HepG2 (cell line): ENCODE data around the gene ASCC2. TPM values are rescaled to one million over a fixed set of nuclear protein-coding genes. Genes with fewer than 3 reads are reported as not detected.
A peak's percentile ranks its signal among the peaks of the same experiment; 100 is the strongest.

Source experiments
- BATF2 ChIP-seq: sonication (generic); formaldehyde crosslinking; IDR thresholded peaks from 2 replicates; pipeline ENCODE4 v1.8.0; 2022; ENCODE audit warnings: mild to moderate bottlenecking, missing genetic modification reagents, moderate library complexity
- HDAC2 ChIP-seq: sonication (generic); formaldehyde crosslinking; IDR thresholded peaks from 2 replicates; pipeline ENCODE4 v1.4.0; 2020; ENCODE audit warnings: missing genetic modification reagents
- IRF9 ChIP-seq: sonication (generic); formaldehyde crosslinking; IDR thresholded peaks from 2 replicates; pipeline ENCODE4 v1.8.0; 2022; ENCODE audit warnings: missing genetic modification reagents, mild to moderate bottlenecking, borderline replicate concordance
- NRL ChIP-seq: sonication (generic); formaldehyde crosslinking; IDR thresholded peaks from 2 replicates; pipeline ENCODE4 v1.5.0; 2020; ENCODE audit warnings: missing genetic modification reagents, mild to moderate bottlenecking, moderate library complexity, borderline replicate concordance
- SNRNP70 ChIP-seq: fragments of 200-400 bp; formaldehyde crosslinking; IDR thresholded peaks from 2 replicates; pipeline ENCODE4 v1.6.1; 2017; ENCODE audit warnings: mild to moderate bottlenecking, low read depth, low read length, moderate library complexity
- SP4 ChIP-seq: sonication (generic); formaldehyde crosslinking; IDR thresholded peaks from 2 replicates; pipeline ENCODE4 v1.8.1; 2023; ENCODE audit warnings: mild to moderate bottlenecking, missing genetic modification reagents
- WIZ ChIP-seq: sonication (generic); formaldehyde crosslinking; IDR thresholded peaks from 2 replicates; pipeline ENCODE4 v1.5.1; 2020; ENCODE audit warnings: mild to moderate bottlenecking, missing genetic modification reagents
- XRCC5 ChIP-seq: fragments of 200-400 bp; formaldehyde crosslinking; optimal IDR thresholded peaks from 2 replicates; pipeline ENCODE3; 2017; ENCODE audit warnings: mild to moderate bottlenecking, low read length
- ZBTB46 ChIP-seq: sonication (generic); formaldehyde crosslinking; IDR thresholded peaks from 2 replicates; pipeline ENCODE4 v1.4.0; 2020; ENCODE audit warnings: mild to moderate bottlenecking, missing genetic modification reagents, borderline replicate concordance
- ZFYVE20 ChIP-seq: sonication (generic); formaldehyde crosslinking; IDR thresholded peaks from 2 replicates; pipeline ENCODE4 v1.8.0; 2023; ENCODE audit warnings: low read depth, mild to moderate bottlenecking, moderate library complexity, missing genetic modification reagents, borderline replicate concordance
- ZKSCAN5 ChIP-seq: sonication (generic); formaldehyde crosslinking; IDR thresholded peaks from 2 replicates; pipeline ENCODE4 v1.5.1; 2020; ENCODE audit warnings: mild to moderate bottlenecking, missing genetic modification reagents
- ZNF318 ChIP-seq: sonication (generic); formaldehyde crosslinking; IDR thresholded peaks from 2 replicates; pipeline ENCODE4 v1.4.0; 2020; ENCODE audit warnings: mild to moderate bottlenecking, missing genetic modification reagents
- ZNF572 ChIP-seq: sonication (generic); formaldehyde crosslinking; IDR thresholded peaks from 2 replicates; pipeline ENCODE4 v1.5.1; 2020; ENCODE audit warnings: mild to moderate bottlenecking, missing genetic modification reagents
- ZNF678 ChIP-seq: sonication (generic); formaldehyde crosslinking; IDR thresholded peaks from 2 replicates; pipeline ENCODE4 v1.4.0; 2020; ENCODE audit warnings: mild to moderate bottlenecking, missing genetic modification reagents
- ZNF788 ChIP-seq: sonication (generic); formaldehyde crosslinking; IDR thresholded peaks from 2 replicates; pipeline ENCODE4 v1.5.0; 2020; ENCODE audit warnings: mild to moderate bottlenecking, missing genetic modification reagents, borderline replicate concordance
- polyA plus RNA-seq, 8 experiments: library from polyadenylated mRNA; depleted of rRNA in 3 of 8; stranded (reverse) in 7 of 8; unstranded in 1 of 8; fragments of >200 nt; fragmentation: Illumina TruSeq in 4 of 8; extraction: Trizol in 4 of 8; gene quantifications; 2 replicates each; pipeline versions ENCODE4 v1.2.1 to v1.2.3, GENCODE V29; 2011 to 2016; ENCODE audit warnings: low read depth in 4 of 8, missing spikeins in 1 of 8, mixed read lengths in 1 of 8; ENCODE audit not compliant: insufficient read depth in 1 of 8
- total RNA-seq, 5 experiments: library from RNA; depleted of rRNA; stranded (reverse); fragments of >200 nt; fragmentation: Illumina TruSeq; extraction: Trizol; gene quantifications; 2 replicates each; pipeline ENCODE4 v1.2.3, GENCODE V29; 2016; ENCODE audit warnings: low read depth in 1 of 5

Gene ASCC2
- total and polyA plus RNA-seq, 2 of the 13 experiments (the other 11 are each of a cell fraction or from before 2014, with no cell fraction given) = 26.2 to 26.3 TPM

DNA sequence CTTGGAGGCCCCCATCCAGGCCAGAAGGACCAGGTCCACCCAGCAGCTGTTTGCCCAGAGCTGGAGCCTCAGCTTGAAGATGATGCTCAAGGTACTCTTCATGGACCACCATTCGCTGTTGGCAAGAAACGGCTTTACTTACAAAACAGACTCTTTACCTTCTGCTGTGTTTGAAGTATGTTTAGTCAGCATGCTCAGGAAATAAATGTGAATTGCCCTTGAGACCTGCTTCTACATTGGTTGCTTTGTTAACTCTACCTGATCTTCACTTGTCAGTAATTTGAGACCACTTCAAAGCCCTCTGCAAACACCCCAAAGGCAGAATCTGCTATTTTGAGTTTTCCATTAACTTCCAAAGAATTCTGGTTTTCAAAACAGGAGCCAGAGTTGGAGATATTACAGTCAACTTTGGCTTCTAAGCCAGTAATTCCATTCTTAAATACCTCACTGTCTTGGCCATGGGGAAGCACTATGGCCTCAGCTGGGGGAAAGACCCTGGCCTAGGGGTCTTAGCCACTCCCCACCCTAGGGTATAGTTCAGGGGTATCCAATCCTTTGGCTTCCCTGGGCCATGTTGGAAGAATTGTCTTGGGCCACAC, 68.3 kb downstream of the ASCC2 start (continued):
- TF ChIP-seq ZNF318 (CRISPR knock-in tag) (no peak), IRF9 (CRISPR knock-in tag) (no peak), ZKSCAN5 (CRISPR knock-in tag) (no peak), ZBTB46 (CRISPR knock-in tag) (no peak), ZNF572 (CRISPR knock-in tag) (no peak), ZNF788 (CRISPR knock-in tag) (no peak), HDAC2 (CRISPR knock-in tag) (peak; percentile 75), BATF2 (no peak), WIZ (CRISPR knock-in tag) (no peak), ZFYVE20 (CRISPR knock-in tag) (no peak), NRL (no peak), ZNF678 (CRISPR knock-in tag) (no peak), SP4 (CRISPR knock-in tag) (0 out of 2 replicates have a peak, but pooled peaks have one; percentile 1), XRCC5 (no peak), SNRNP70 (no peak)
